Liver (tissue), 9 donors: ENCODE data around the gene FER. TPM values are rescaled to one million over a fixed set of nuclear protein-coding genes. Genes with fewer than 3 reads are reported as not detected.

Source experiments
- DNase-seq: peaks from one replicate; pipeline ENCODE4 v3.0.0-alpha.2; 2017; ENCODE audit warnings: low spot score
- H3K27ac ChIP-seq, 2 donors: one replicate each; pipeline ENCODE4 v1.7.0; 2013; ENCODE audit warnings: inconsistent platforms in 2 of 2, low read length in 2 of 2, control low read depth in 1 of 2, low read depth in 1 of 2, mild to moderate bottlenecking in 1 of 2
- H3K27me3 ChIP-seq, 4 donors: one replicate each; pipeline versions ENCODE4 v1.6.1 to v1.7.0; 2013; ENCODE audit warnings: low read length in 3 of 4, inconsistent platforms in 1 of 4, mild to moderate bottlenecking in 1 of 4, moderate library complexity in 1 of 4; ENCODE audit not compliant: control insufficient read depth in 4 of 4, insufficient read depth in 4 of 4
- H3K36me3 ChIP-seq, 4 donors: one replicate each; pipeline versions ENCODE4 v1.6.1 to v1.7.0; 2013; ENCODE audit warnings: low read length in 3 of 4, mild to moderate bottlenecking in 3 of 4, low read depth in 1 of 4, moderate library complexity in 1 of 4; ENCODE audit not compliant: control insufficient read depth in 4 of 4, insufficient read depth in 3 of 4
- H3K4me1 ChIP-seq, 4 donors: one replicate each; pipeline versions ENCODE4 v1.6.1 to v1.7.0; 2013; ENCODE audit warnings: low read length in 3 of 4, mild to moderate bottlenecking in 3 of 4, moderate library complexity in 1 of 4; ENCODE audit not compliant: control insufficient read depth in 4 of 4, insufficient read depth in 4 of 4
- H3K4me3 ChIP-seq, 3 donors: one replicate each; pipeline versions ENCODE4 v1.6.1 to v1.7.0; 2013; ENCODE audit warnings: low read length in 3 of 3, control low read depth in 1 of 3, low read depth in 1 of 3, mild to moderate bottlenecking in 1 of 3
- H3K9ac ChIP-seq, 2 donors: one replicate each; pipeline ENCODE4 v1.7.0; 2013; ENCODE audit warnings: low read length in 2 of 2, mild to moderate bottlenecking in 2 of 2, moderate library complexity in 2 of 2, control low read depth in 1 of 2, low read depth in 1 of 2
- H3K9me3 ChIP-seq, 4 donors: one replicate each; pipeline versions ENCODE4 v1.6.1 to v1.7.0; 2013; ENCODE audit warnings: low read length in 3 of 4; ENCODE audit not compliant: control insufficient read depth in 4 of 4
- ATF3 ChIP-seq: IDR thresholded peaks from 2 replicates; pipeline ENCODE4 v1.6.1; 2016; ENCODE audit warnings: antibody characterized with exemption
- CTCF ChIP-seq: fragments of 150-350 bp; IDR thresholded peaks from 2 replicates; pipeline ENCODE4 v1.5.1; 2017; ENCODE audit warnings: improper control_type of control experiment, low read depth, low read length; ENCODE audit not compliant: missing input control
- EGR1 ChIP-seq, 2 donors: IDR thresholded peaks; 2 replicates each; pipeline ENCODE4 v1.6.1; 2016 to 2018; ENCODE audit warnings: antibody characterized with exemption in 2 of 2, low read depth in 2 of 2
- FOXA1 ChIP-seq: IDR thresholded peaks from 2 replicates; pipeline ENCODE4 v1.6.1; 2016; ENCODE audit warnings: antibody characterized with exemption
- FOXA2 ChIP-seq: IDR thresholded peaks from 2 replicates; pipeline ENCODE4 v1.6.1; 2016; ENCODE audit warnings: antibody characterized with exemption
- GABPA ChIP-seq, 2 donors: IDR thresholded peaks in 1 of 2; conservative IDR thresholded peaks in 1 of 2; 2 replicates each; pipeline ENCODE4 v1.6.1; 2016; ENCODE audit warnings: antibody characterized with exemption in 2 of 2, mild to moderate bottlenecking in 1 of 2, moderate library complexity in 1 of 2
- HNF4A ChIP-seq, 2 donors: conservative IDR thresholded peaks; 2 replicates each; pipeline ENCODE4 v1.6.1; 2016; ENCODE audit warnings: antibody characterized with exemption in 2 of 2, mild to moderate bottlenecking in 2 of 2
- HNF4G ChIP-seq: IDR thresholded peaks from 2 replicates; pipeline ENCODE4 v1.6.1; 2016; ENCODE audit warnings: antibody characterized with exemption
- JUND ChIP-seq, 2 donors: IDR thresholded peaks; 2 replicates each; pipeline ENCODE4 v1.6.1; 2016; ENCODE audit warnings: antibody characterized with exemption in 2 of 2
- MAX ChIP-seq: IDR thresholded peaks from 2 replicates; pipeline ENCODE4 v1.6.1; 2016; ENCODE audit warnings: antibody characterized with exemption
- NR2F2 ChIP-seq: IDR thresholded peaks from 2 replicates; pipeline ENCODE4 v1.6.1; 2016; ENCODE audit warnings: antibody characterized with exemption
- RAD21 ChIP-seq, 2 donors: IDR thresholded peaks; 2 replicates each; pipeline ENCODE4 v1.6.1; 2016; ENCODE audit warnings: antibody characterized with exemption in 2 of 2, mild to moderate bottlenecking in 2 of 2
- REST ChIP-seq: IDR thresholded peaks from 2 replicates; pipeline ENCODE4 v1.6.1; 2016; ENCODE audit warnings: antibody characterized with exemption, mild to moderate bottlenecking
- RXRA ChIP-seq, 2 donors: IDR thresholded peaks; 2 replicates each; pipeline ENCODE4 v1.6.1; 2017 to 2018; ENCODE audit warnings: antibody characterized with exemption in 2 of 2, mild to moderate bottlenecking in 1 of 2
- SP1 ChIP-seq: IDR thresholded peaks from 2 replicates; pipeline ENCODE4 v1.6.1; 2018; ENCODE audit warnings: antibody characterized with exemption, mild to moderate bottlenecking
- YY1 ChIP-seq: IDR thresholded peaks from 2 replicates; pipeline ENCODE4 v1.6.1; 2016; ENCODE audit warnings: antibody characterized with exemption, mild to moderate bottlenecking
- ZBTB33 ChIP-seq: IDR thresholded peaks from 2 replicates; pipeline ENCODE4 v1.6.1; 2016; ENCODE audit warnings: antibody characterized with exemption
- WGBS: extraction: QIAGEN DNeasy Blood & Tissue Kit; methylation state at CpG from one replicate; pipeline ENCODE4 v1.1.7; 2013; 5-methylcytosine and 5-hydroxymethylcytosine counted together
- polyA plus RNA-seq, 2 donors: library from polyadenylated mRNA; stranded (reverse) in 1 of 2; unstranded in 1 of 2; fragments of 200-250 nt in 1 of 2; fragments of >200 nt in 1 of 2; fragmentation: Nextera tagmentation in 1 of 2; extraction: Ambion mirVana in 1 of 2; gene quantifications; one replicate each; pipeline versions ENCODE4 v1.2.1 to v1.2.3, GENCODE V29; 2013 to 2015
- total RNA-seq, 2 donors: library from RNA; depleted of rRNA; stranded (reverse); fragments of >200 nt; gene quantifications; one replicate each; pipeline ENCODE4 v1.2.3, GENCODE V29; 2014
- donor health status: healthy.
- donor health status: healthy.
- donor health status: healthy.
- donor health status: healthy.
- donor health status: healthy.

FER gene
- total and polyA plus RNA-seq, 4 donors = 0.83 to 9.8 (median 5.9) TPM

- TF ChIP-seq GABPA (IDR thresholded peaks at IDR 0.05 in 1 of 2, conservative IDR thresholded peaks at IDR 0.05 in 1 of 2) (no peak), HNF4G (no peak), JUND (IDR thresholded peaks at IDR 0.05) (no peak), NR2F2 (no peak), FOXA2 (no peak), RXRA (IDR thresholded peaks at IDR 0.05) (no peak), ATF3 (no peak), SP1 (no peak), YY1 (no peak), CTCF (no peak), FOXA1 (no peak), HNF4A (conservative IDR thresholded peaks at IDR 0.05) (no peak), MAX (no peak), REST (no peak), ZBTB33 (no peak), EGR1 (IDR thresholded peaks at IDR 0.05; ENCODE audit: low read depth in 2 of 2) (no peak), RAD21 (IDR thresholded peaks at IDR 0.05) (no peak)
- no peak overlapping the region for H3K4me3 ChIP-seq
- H3K4me1 ChIP-seq = no peaks in the 10 kb centered on the region
- no peaks in the 10 kb centered on the region for H3K9me3 ChIP-seq
- H3K27me3 ChIP-seq = no peaks in the 10 kb centered on the region
- H3K27ac ChIP-seq = no peak overlapping the region
- no peaks in the 10 kb centered on the region for H3K36me3 ChIP-seq
- DNase-seq = no peak
- WGBS = 97% methylated on average over 4 of the region's 4 CpGs
- no peak overlapping the region for H3K9ac ChIP-seq
Measured at GRCh38 chr5:108983461-108984092, 235.9 kb downstream of the FER start.
